Activated naive CD4-positive, alpha-beta T cell treated with anti-CD3 and anti-CD28 coated beads for 36 hours (primary cell): ENCODE measurements around the gene HMGN3. TPM values are rescaled to one million over a fixed set of nuclear protein-coding genes. Genes with fewer than 3 reads are reported as not detected.

Experiments used
- CTCF ChIA-PET: fragments of 350-600 bp; sonication (Branson Sonifier 250); formaldehyde crosslinking; loops from one replicate; lab custom pipeline; 2021; ENCODE audit warnings: antibody characterized with exemption; lab: Charles Lee
- DNase-seq: peaks from one replicate; pipeline ENCODE4 v3.0.0-alpha.2; 2020
- H3K27ac Mint-ChIP-seq: one replicate; pipeline ENCODE4 v1.8.0; 2021; ENCODE audit warnings: mild to moderate bottlenecking, mixed read lengths
- H3K27me3 Mint-ChIP-seq: one replicate; pipeline ENCODE4 v1.8.0; 2021; ENCODE audit warnings: low read depth, mixed read lengths
- H3K36me3 Mint-ChIP-seq: one replicate; pipeline ENCODE4 v1.8.0; 2021; ENCODE audit warnings: low read depth, mixed read lengths
- H3K4me1 Mint-ChIP-seq: one replicate; pipeline ENCODE4 v1.8.0; 2021; ENCODE audit warnings: low read depth, mixed read lengths
- H3K4me3 Mint-ChIP-seq: one replicate; pipeline ENCODE4 v1.8.0; 2021; ENCODE audit warnings: mild to moderate bottlenecking, moderate library complexity, mixed read lengths
- H3K9me3 Mint-ChIP-seq: one replicate; pipeline ENCODE4 v1.8.0; 2021; ENCODE audit warnings: mixed read lengths
- intact Hi-C: fragments of 100-400 bp; cut with micrococcal nuclease; formaldehyde crosslinking; loops from one replicate; pipeline ENCODE4 v1.15.1; 2023
- total RNA-seq, 2 experiments: library from RNA; stranded (reverse); gene quantifications; one replicate each; pipeline ENCODE4 v1.2.3, GENCODE V29; 2021

HMGN3 gene
- total RNA-seq, 2 experiments from 2014 or later: 35.3 to 35.8 TPM

GRCh38 chr6:79231101-79231500 is 3.4 kb downstream of the HMGN3 start:
- CTCF ChIA-PET: no interaction called here
- no peaks in the 10 kb centered on the region for H3K27me3 Mint-ChIP-seq
- H3K27ac Mint-ChIP-seq: no peak overlapping the region
- peaks cover 14% of the 10 kb centered on the region for H3K4me1 Mint-ChIP-seq
- intact Hi-C loops: loop anchor here (5.0 kb wide), 2 partner anchors 441 to 771 kb away; partner anchors contain the start of gene TTK
- peaks cover 5% of the 10 kb centered on the region for H3K36me3 Mint-ChIP-seq
- DNase-seq: no peak
- H3K9me3 Mint-ChIP-seq: no peaks in the 10 kb centered on the region
- no peak overlapping the region for H3K4me3 Mint-ChIP-seq

DNA sequence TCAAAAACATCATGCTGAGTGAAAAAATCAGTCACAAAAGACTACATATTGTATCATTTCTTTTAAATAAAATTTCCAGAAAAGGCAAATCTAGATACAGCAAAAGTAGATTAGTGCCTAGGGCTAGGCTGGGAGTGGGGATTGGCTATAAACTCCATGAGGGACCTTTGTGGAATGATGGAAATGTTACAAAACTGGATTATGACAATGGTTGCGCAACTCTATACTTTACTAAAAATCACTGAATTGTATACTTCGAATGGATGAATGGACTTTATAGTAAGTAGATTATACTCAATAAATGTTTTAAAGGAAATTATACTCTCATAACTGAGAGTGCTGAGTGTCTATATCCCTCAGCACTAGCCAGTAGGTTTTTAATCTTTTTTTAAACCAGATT is 4.3 kb downstream of the HMGN3 start:
- Mint-ChIP-seq H3K36me3 (peaks cover 5% of the 10 kb centered on the region), H3K4me1 (peaks cover 14% of the 10 kb centered on the region), H3K4me3 (no peak overlapping the region), H3K27me3 (no peaks in the 10 kb centered on the region), H3K9me3 (no peaks in the 10 kb centered on the region), H3K27ac (no peak overlapping the region)
- no peak for DNase-seq
- CTCF ChIA-PET: no interaction called here
- intact Hi-C loops: loop anchor here (5.0 kb wide), 2 partner anchors 442 to 772 kb away; partner anchors contain the start of gene TTK

DNA sequence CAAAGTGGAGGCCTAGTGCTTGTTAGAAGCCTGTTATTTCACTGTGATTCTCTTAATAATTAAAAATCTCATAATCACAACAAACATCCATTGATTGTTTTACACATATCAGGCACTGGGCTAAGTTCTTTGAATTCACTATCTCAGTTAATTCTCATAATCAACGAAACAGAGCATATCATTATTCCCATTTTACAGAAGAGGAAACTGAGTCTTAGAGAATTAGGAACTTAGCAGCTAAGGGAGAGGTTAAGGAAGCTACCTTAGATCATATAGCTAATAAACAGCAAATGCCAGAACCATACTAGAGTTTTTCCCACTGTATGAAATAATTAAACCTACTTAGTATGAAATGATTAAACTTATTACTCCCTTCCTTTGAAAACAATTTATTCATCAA is 7.0 kb downstream of the HMGN3 start:
- CTCF ChIA-PET: interaction anchor here (0.6 kb wide), 1 partner anchor 98 kb away, joined by 4 read pairs; no protein-coding TSS in a partner anchor
- intact Hi-C loops: no loop called here
- Mint-ChIP-seq H3K27ac (no peak overlapping the region), H3K27me3 (no peaks in the 10 kb centered on the region), H3K9me3 (no peaks in the 10 kb centered on the region), H3K4me1 (peaks cover 8% of the 10 kb centered on the region), H3K36me3 (peaks cover 4% of the 10 kb centered on the region), H3K4me3 (no peak overlapping the region)
- DNase-seq: no peak

DNA sequence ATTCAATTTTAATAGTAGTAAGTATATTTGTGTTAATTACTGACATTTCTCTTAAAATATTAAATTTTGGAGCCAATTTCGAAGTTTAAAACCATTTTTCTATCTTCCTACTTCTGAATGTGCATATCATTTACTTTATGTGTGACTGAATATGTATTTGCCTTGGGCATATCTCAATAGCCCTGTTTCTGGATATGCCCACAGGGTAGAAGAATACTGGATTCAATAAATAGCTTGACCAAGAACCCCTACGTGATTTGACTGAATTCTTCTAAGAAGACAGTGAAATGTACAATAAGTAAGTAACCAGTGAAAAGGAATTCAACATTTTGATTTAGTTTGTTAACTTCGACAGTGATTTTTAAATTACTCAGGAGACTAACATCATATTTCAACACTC is 7.8 kb downstream of the HMGN3 start:
- H3K27me3 Mint-ChIP-seq: no peaks in the 10 kb centered on the region
- CTCF ChIA-PET: no interaction called here
- H3K36me3 Mint-ChIP-seq: peaks cover 4% of the 10 kb centered on the region
- no peak for DNase-seq
- intact Hi-C loops: no loop called here
- no peak overlapping the region for H3K4me3 Mint-ChIP-seq
- H3K9me3 Mint-ChIP-seq: no peaks in the 10 kb centered on the region
- peaks cover 5% of the 10 kb centered on the region for H3K4me1 Mint-ChIP-seq
- no peak overlapping the region for H3K27ac Mint-ChIP-seq

DNA sequence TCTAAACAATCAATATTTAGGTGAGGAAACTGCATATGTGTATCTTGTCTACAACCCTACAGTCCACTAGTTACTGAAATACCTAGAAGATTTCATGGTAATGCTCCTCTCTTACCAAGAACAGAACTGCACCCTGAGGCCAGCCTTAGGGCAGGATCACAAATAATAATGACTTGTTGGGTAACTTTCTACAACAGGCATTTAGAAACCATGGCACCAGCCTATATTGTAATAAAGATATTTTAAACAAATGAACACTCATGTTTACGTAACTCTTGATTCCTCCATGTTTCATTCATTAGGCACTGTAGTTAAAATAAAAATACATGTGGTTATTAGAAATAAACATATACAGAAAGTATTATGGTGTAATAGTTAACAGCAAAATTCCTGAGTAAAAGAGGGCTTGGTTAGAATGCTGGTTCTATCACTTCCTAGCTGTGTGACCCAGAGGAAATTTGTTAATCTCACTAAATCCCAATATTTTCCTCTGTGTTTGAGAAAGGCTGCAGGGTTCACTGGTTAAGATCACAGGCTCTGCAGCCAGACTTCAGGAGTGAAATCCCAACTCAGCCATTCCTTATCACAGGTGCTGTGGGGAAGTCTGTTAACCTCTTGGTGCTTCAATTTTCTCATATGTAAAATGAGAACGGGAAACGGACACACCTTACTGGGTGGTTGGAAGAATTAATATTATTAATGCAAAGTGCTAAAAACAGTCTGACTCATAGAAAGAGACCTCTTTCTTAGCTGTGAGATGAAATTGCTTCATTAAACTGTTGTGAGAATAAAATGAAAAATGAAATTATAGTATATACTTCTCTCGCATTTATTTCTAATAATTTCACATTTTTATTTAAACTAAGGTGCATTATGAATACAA is 8.5 kb downstream of the HMGN3 start:
- Mint-ChIP-seq H3K36me3 (peaks cover 7% of the 10 kb centered on the region), H3K4me1 (peaks cover 2% of the 10 kb centered on the region), H3K27ac (no peak overlapping the region), H3K4me3 (no peak overlapping the region), H3K27me3 (no peaks in the 10 kb centered on the region), H3K9me3 (no peaks in the 10 kb centered on the region)
- no peak for DNase-seq
- CTCF ChIA-PET: no interaction called here
- intact Hi-C loops: no loop called here

- Mint-ChIP-seq H3K9me3 (peaks cover 7% of the 10 kb centered on the region), H3K36me3 (peaks cover 12% of the 10 kb centered on the region), H3K4me3 (no peak overlapping the region), H3K4me1 (no peaks in the 10 kb centered on the region), H3K27me3 (no peaks in the 10 kb centered on the region), H3K27ac (no peak overlapping the region)
- intact Hi-C loops: no loop called here
- CTCF ChIA-PET: no interaction called here
- no peak for DNase-seq
Measured at GRCh38 chr6:79223611-79224404, 10.7 kb downstream of the HMGN3 start.

DNA sequence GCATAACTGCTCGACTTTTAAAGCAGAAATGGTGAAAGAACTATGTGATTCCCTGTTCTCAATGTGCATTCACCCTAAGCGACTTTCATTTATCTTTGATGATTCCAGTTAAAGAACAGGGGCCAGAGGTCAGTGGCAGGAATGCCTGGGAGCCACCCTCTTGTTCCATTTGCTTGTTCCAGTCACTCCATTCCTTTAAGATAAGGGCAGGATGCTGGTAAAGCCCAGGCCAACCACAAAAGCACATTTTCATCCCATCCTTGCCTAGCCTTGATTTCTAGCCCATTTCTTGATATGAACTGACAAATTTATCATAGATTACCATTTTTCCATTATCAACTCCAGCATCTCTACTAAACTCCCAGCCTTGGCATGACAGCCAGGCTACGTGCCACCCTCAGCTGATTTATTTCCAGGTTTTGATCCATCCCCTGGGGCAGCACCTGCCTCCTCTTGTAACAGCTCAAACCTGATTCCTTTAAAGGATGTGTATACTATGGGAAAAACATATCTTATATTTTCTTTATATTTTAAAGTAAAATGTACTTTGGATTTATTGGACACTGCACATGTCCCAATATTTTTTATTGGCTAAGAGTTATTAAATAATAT is 19.2 kb downstream of the HMGN3 start:
- intact Hi-C loops: no loop called here
- no peak for DNase-seq
- no peak overlapping the region for H3K4me3 Mint-ChIP-seq
- CTCF ChIA-PET: interaction anchor here (0.7 kb wide), 1 partner anchor 19 kb away, joined by 3 read pairs; no protein-coding TSS in a partner anchor
- no peaks in the 10 kb centered on the region for H3K4me1 Mint-ChIP-seq
- H3K27ac Mint-ChIP-seq: no peak overlapping the region
- H3K9me3 Mint-ChIP-seq: peaks cover 6% of the 10 kb centered on the region
- H3K27me3 Mint-ChIP-seq: no peaks in the 10 kb centered on the region
- H3K36me3 Mint-ChIP-seq: peaks cover 13% of the 10 kb centered on the region

GRCh38 chr6:79212859-79213258 is 21.6 kb downstream of the HMGN3 start:
- H3K36me3 Mint-ChIP-seq: peaks cover 14% of the 10 kb centered on the region
- no peak overlapping the region for H3K4me3 Mint-ChIP-seq
- CTCF ChIA-PET: no interaction called here
- no peaks in the 10 kb centered on the region for H3K27me3 Mint-ChIP-seq
- no peak for DNase-seq
- intact Hi-C loops: no loop called here
- H3K27ac Mint-ChIP-seq: no peak overlapping the region
- no peaks in the 10 kb centered on the region for H3K4me1 Mint-ChIP-seq
- H3K9me3 Mint-ChIP-seq: no peaks in the 10 kb centered on the region

DNA sequence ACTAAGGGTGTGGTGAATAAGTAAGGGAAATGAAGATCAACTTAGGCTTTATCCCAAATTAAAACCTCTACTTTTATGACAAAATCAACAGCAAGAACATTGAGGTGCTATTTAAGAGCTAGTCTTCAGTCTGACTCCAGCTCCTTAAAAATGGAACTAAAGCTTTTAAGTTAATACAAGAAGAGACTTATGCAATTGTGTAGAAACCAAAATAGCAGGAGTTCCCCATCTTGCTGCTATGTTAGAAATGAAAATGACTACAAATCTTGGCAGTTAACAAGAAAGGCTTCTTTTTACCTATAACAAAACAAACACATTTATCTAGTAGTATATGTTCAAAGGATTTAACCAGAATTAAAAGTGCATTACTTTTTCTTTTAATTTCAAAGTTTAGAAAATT is 25.7 kb downstream of the HMGN3 start:
- CTCF ChIA-PET: interaction anchor here (0.6 kb wide), 1 partner anchor 28 kb away, joined by 3 read pairs; no protein-coding TSS in a partner anchor
- DNase-seq: no peak
- Mint-ChIP-seq H3K9me3 (no peaks in the 10 kb centered on the region), H3K27ac (no peak overlapping the region), H3K4me3 (no peak overlapping the region), H3K27me3 (no peaks in the 10 kb centered on the region), H3K4me1 (no peaks in the 10 kb centered on the region), H3K36me3 (peaks cover 23% of the 10 kb centered on the region)
- intact Hi-C loops: no loop called here

GRCh38 chr6:79203753-79204253 is 30.7 kb downstream of the HMGN3 start:
- Mint-ChIP-seq H3K9me3 (no peaks in the 10 kb centered on the region), H3K27me3 (no peaks in the 10 kb centered on the region), H3K4me3 (no peak overlapping the region), H3K4me1 (peaks cover 4% of the 10 kb centered on the region), H3K36me3 (peaks cover 24% of the 10 kb centered on the region), H3K27ac (no peak overlapping the region)
- CTCF ChIA-PET: no interaction called here
- DNase-seq: no peak
- intact Hi-C loops: no loop called here

GRCh38 chr6:79202556-79202955 is 31.9 kb downstream of the HMGN3 start:
- no peak overlapping the region for H3K4me3 Mint-ChIP-seq
- H3K9me3 Mint-ChIP-seq: no peaks in the 10 kb centered on the region
- CTCF ChIA-PET: no interaction called here
- H3K27me3 Mint-ChIP-seq: no peaks in the 10 kb centered on the region
- intact Hi-C loops: no loop called here
- H3K27ac Mint-ChIP-seq: no peak overlapping the region
- H3K4me1 Mint-ChIP-seq: peaks cover 4% of the 10 kb centered on the region
- DNase-seq: no peak
- peaks cover 22% of the 10 kb centered on the region for H3K36me3 Mint-ChIP-seq

DNA sequence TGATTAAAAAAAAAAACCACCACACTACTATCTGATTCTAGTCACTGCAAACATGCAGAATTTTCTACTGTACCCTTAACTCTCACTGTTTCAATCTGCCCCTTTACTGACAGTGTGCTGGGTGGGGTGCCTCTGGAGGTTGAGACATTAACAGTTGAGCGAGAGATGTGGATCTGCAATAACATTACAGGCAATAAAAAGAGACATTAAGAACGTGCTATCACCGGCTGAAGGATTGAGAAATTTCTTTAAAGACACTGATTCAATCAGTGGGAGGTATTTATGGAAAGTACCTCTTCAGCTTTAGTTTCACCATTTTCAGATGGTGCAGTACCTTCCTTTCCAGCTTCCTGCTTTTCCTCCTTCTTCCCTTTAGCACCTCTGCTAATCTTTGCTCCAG is 32.5 kb downstream of the HMGN3 start:
- Mint-ChIP-seq H3K36me3 (peaks cover 19% of the 10 kb centered on the region), H3K27ac (no peak overlapping the region), H3K27me3 (no peaks in the 10 kb centered on the region), H3K9me3 (no peaks in the 10 kb centered on the region), H3K4me3 (no peak overlapping the region), H3K4me1 (peaks cover 4% of the 10 kb centered on the region)
- DNase-seq: no peak
- CTCF ChIA-PET: no interaction called here
- intact Hi-C loops: no loop called here
